ENCODE measurements around the gene PSMB11.

Gene PSMB11

DNA sequence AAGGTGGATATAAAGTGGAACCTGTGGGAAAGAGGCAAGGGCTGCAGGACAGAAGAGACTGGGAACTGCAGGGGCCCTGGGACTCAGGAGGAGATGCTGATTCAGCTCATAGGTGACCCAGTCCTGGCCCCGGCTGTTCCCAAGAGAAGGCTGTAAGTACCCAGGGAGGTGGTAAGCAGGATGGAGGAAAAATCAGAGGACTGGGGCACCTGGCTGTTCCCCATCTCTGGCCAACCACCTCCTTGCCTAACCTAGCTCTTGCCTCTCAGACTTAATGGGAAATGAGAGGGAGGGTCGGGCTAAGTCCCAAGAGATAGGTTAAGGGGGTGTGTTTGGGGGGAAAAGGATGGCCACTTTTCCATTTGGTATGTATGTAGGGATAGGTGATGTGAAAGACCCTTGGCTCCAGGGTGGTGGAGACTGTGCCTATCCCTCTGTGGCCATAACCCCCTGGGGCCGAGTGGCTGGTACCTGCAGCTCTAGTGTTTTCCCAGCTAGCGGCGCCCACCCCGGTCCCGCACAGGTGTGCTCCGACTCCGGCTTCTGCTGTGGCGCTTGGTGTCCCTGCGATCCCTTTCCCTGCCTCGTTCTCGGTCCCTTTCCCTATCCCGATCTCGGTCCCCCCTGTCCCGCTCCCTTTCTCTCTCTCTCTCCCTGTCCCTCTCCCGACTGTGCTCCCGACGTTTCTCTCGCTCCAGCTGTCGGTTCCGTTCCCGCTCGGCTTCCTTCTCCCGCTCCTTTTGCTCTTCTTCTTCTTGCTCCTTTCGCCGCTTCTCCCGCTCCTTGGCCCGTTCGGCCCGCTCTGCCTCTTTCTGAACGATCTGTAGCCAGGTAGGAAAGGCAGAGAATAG, 16.9 kb downstream of the PSMB11 start:
- DNase-seq (ENCODE audit: low read depth), result no peak

DNA sequence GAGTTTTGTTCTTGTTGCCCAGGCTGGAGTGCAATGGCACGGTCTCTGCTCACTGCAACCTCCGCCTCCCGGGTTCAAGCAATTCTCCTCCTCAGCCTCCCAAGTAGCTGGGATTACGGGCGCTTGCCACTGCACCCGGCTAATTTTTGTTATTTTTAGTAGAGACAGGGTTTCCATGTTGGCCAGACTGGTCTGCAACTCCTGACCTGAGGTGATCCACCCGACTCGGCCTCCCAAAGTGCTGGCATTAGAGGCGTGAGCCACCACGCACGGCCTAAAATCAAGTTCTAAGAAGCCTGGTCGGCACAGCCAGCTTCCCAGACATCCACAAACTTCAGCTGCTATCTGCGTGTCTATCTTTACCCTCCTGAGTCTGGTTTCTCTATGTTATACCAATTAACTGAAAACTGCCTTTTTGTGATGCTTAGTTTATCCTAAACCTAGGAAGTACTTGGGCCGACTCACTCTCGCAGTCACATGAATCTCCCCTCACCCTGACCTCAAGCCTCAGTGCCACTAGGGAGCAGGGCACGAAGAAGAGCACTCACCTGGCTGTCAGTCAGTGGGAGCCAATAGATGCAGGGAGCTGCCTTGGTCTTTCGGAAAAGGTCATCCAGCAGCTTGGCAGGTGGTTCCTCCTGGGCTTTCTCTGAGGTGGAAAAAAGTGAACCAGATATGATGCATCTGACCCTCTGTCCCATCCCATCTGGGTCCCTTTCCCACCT, 18.7 kb downstream of the PSMB11 start:
- DNase-seq (ENCODE audit: low read depth), result no peak

GRCh38 chr14:23062002-23062401, 20.0 kb downstream of the PSMB11 start:
- no peak for DNase-seq (ENCODE audit: low read depth)

DNA sequence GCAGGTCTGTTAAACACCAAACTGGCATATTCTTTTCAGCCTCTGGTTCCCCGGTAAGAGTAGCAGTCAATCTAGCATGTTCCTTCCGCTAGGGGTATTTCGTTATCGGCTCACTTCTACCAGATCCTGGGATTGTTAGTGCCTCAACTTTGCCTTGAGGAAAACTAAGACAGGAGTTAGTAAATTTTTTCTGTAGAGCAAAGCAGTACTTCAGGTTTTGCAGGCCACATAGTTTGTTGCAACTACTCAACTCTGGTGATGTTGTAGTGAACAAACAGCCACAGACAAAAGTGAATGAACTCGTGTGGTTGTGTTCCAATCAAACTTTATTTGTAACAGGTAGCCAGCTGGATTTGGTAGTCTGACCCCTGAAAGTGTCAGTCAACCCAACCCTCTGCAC, 21.6 kb downstream of the PSMB11 start:
- no peak for DNase-seq (ENCODE audit: low read depth)

DNA sequence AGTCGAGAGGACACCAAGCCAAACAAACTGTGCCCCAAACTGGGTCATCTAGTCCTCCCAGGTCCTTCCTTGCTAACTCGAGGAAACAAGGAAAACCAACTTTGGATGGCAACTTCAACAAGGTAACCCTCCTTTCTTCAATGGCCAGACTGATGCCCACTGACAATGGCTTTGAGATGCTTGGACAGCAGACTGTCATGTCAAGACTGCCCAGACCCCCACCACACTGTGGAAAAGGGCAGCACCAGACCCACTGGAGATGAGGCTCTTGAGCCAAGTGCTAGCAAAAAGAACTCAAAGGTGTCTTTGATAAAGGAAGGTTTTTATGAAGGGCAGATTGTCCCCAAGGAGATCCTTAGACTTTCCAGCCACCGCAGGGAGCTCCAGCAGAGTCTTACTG, 24.4 kb downstream of the PSMB11 start:
- DNase-seq (ENCODE audit: low read depth), result no peak

DNA sequence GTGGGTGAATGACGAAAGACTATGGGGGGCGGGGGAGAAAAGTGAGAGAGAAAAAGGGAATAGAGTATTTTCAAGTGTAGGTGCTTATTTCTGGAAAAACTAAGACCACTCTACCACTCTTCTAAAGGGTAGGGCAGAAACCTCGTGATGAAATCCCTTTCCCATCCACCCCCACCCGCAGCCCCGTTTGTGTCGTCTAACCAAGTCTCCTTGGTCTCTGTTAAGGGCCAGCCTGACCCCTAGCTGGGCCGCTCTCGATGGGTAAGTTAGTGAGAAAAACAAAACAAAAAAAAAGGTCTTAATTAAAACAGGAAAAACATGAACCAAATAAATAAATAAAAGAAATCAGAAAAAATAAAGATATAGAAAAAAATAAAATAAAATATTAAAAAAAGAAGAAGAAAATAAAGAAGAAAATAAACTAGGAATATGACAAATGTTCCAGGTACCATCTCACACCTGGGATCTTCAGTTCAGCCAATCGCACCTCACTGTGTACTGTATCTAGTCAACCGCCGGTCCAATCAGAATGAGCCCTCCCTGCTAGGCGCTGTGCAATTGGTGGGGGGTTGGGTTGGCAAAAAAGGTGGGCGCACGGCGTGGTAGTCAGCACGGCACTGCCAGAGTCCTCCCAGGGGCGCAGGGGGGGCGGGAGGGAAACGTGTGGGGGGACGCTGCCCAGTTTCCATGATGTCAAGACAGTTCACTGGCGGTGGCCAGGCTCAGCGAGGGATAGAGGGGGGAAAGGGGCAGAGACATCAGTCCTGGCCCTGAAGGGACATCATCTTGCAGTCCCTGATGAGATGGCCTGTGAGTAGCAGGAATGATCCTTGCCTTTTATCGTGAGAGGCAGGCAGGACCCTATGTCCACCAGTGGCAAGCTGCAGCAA, 25.1 kb downstream of the PSMB11 start:
- no peak for DNase-seq (ENCODE audit: low read depth)

GRCh38 chr14:23067847-23068788, 26.1 kb downstream of the PSMB11 start:
- DNase-seq (ENCODE audit: low read depth), result no peak

- DNase-seq (ENCODE audit: low read depth), result peak; percentile 51
Observed at GRCh38 chr14:23068789-23069412, 26.9 kb downstream of the PSMB11 start.

DNA sequence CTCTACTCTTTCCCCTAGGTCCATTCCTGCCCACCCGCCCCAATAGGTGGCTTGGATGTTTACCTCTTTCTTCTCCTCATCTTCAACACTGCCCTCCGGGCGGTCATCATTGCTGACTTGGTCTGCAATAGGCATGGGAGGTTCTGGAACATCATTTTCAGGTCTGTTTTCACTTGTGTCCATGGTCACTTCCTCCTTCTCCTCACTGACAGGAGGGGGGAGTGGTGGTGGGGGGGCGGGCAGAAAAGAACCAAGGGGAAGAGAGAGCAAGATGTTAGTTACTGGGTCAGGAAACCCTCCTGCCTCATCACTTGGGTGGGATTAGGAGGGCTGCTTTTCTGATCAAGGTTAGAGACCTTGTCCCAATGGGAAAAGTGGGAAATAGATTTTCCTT, 27.4 kb downstream of the PSMB11 start:
- DNase-seq (ENCODE audit: low read depth), result no peak

DNA sequence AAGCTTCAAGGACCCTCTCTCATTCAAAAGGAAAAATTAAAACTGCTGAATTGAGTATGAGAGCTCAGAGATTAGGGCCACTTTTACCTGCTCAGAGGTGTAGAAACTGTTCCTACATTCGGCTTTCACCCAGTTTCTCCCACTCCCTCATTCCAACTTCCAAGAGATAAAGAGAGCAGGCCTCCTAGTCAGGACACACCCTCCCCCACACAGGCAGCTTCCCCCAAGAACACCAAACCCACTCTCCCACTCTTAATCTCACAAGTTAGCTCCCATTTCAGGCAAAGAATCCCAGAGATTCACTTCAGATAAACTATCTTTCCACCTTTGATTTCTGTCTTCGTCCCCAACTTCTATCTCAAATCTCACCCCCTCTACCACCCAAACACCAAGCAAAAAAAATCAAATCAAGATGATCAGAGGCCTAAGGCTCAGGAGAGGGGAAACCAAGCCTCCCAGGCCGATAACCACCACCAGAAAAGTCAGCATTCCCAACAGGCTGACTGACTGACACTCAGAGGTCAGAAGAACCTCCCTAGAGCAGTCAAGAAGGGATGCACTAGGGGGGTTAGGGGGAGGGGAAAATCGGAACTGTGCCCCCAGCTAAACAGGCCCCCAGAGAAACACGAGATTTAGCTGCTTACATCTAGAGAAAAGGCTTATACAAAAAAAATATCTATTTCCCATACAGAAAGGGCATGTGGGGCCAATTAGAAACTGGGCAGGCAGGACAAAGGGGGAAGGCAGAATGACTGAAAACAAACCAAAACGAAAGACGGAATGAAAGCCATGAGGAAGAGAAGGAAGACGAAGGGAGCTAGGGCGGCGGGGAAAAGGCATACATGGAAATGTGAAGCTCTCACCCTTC, 28.5 kb downstream of the PSMB11 start:
- no peak for DNase-seq (ENCODE audit: low read depth)

GRCh38 chr14:23071244-23071920, 29.4 kb downstream of the PSMB11 start:
- DNase-seq (ENCODE audit: low read depth), result peak; percentile 59

DNA sequence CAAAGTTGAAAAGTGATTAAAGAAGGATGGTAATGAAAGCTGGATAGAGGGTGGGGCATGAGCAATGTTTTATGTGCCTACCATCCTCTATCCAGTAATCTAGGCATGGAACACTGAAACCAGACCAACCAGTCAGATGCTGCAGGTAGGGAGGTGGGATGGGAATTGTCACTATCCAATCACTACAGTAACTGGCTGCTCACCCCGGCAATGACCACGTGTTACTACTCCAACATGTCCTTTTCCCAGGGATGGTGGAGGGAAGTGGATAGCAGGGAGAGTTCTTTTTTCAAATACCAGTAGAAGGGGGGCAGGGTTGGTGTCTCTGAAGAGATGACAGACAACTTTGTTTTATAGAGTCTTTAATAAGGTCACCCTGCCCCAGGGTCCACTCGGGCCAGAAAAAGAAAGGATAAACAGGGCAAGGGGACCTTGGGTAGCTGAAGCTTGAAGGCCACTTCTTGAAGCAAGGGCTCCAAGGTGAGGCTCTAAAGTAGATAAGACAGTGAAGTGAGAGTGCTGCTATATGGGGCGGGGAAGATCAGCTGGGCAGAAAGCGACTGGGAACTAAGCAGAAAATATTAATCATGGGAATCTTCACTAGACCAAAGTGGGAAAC, 30.0 kb downstream of the PSMB11 start:
- no peak for DNase-seq (ENCODE audit: low read depth)

GRCh38 chr14:23074906-23075305, 32.9 kb downstream of the PSMB11 start:
- no peak for DNase-seq (ENCODE audit: low read depth)

DNA sequence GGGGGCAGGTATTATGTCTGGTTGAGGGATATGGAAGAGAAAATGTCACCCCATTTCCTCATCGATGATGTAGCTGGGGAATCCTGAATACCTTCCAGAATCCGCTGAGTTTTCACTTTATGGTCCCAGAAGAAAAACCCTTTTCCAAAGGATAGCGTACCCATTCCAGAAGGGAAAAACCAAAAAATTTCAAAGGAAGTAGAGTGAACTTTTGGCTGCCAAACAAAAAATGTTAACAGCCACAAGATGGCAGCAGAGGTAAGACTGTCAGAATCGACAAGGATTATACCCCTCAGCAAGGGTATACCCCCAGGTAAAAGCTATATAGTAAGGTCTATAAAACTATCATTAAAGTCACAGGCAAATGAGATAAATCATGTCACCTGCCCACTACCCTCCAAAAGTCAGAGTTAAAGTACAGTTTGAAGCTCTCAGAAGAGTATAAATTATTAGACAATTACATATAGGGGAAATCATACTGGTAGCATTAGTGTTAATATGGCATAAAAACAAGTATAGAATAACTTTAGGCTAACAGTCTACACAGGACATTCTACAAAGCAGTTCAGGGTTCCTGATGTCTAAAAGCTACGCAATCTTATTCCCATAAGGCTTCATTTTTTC, 34.9 kb downstream of the PSMB11 start:
- DNase-seq (ENCODE audit: low read depth), result no peak

GRCh38 chr14:23077962-23078361, 36.0 kb downstream of the PSMB11 start:
- no peak for DNase-seq (ENCODE audit: low read depth)

- no peak for DNase-seq (ENCODE audit: low read depth)
Observed at GRCh38 chr14:23078692-23079116, 36.7 kb downstream of the PSMB11 start.

DNA sequence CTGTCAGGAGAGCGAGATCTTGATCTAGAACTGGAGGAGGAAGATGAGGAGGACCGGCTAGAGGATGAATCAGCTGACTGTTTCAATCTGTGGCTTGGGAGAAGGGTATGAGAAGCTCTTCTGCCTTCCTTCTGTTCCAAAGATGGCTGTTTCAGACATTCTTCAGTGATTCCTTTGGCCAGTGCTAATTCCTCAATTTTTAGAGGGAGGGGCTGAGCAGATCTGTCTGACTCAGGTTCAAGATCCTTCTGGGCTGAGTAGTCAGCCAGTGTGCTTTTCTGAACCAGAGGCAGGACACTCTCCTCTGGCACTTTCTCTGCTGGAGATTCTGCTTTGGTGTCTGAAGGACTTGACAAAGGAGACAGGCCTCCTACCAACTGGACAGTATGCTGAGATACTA, 37.7 kb downstream of the PSMB11 start:
- DNase-seq (ENCODE audit: low read depth), result no peak

DNA sequence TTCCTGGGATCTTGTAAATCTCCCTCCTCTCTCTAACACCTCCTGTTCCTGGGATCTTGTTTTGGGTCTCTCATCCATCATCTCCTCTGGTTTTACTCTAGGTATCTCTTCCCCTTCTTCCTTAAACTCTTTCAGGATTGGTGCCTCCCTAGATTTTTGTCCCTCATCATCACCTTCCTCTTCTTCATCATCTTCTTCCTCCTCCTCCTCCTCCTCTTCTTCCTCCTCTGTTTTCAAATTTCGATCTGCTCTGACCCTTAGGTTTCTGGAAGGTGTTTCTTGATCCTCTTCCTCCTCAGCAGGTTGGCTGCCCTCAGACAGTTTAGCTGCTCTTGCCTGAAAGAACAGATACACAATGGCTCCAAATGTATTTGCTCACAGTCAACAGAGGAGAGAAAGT, 38.5 kb downstream of the PSMB11 start:
- DNase-seq (ENCODE audit: low read depth), result no peak

Data from CMK (cell line).